Calu3 (cell line): ENCODE measurements around the gene TIMM29. TPM values are rescaled to one million over a fixed set of nuclear protein-coding genes. Genes with fewer than 3 reads are reported as not detected.
A peak's percentile ranks its signal among the peaks of the same experiment; 100 is the strongest.

Experiments used
- Bru-seq: library from RNA; stranded (reverse); fragments of 400-500 nt; gene quantifications from one replicate; lab custom pipeline; 2021; lab: Mats Ljungman, UMichigan
- BruChase-seq, 2 experiments: library from RNA; stranded (reverse); fragments of 400-500 nt; gene quantifications; one replicate each; lab custom pipeline; 2021; lab: Mats Ljungman, UMichigan
- BruUV-seq: library from RNA; stranded (reverse); fragments of 400-500 nt; replicated peaks from 2 replicates; lab custom pipeline; 2021; lab: Mats Ljungman, UMichigan
- CTCF ChIA-PET: fragments of 300-600 bp; sonication (Branson Sonifier 250); formaldehyde crosslinking; loops from one replicate; lab custom pipeline; 2022; ENCODE audit warnings: antibody characterized with exemption; lab: Charles Lee
- DNase-seq: peaks from one replicate; pipeline ENCODE4 v3.0.0; 2022
- H3K27ac Mint-ChIP-seq: one replicate; pipeline ENCODE4 v1.8.0; 2022; ENCODE audit warnings: mixed read lengths; ENCODE audit not compliant: unreplicated experiment
- H3K27me3 Mint-ChIP-seq: one replicate; pipeline ENCODE4 v1.8.0; 2022; ENCODE audit warnings: mixed read lengths; ENCODE audit not compliant: unreplicated experiment
- H3K36me3 Mint-ChIP-seq: one replicate; pipeline ENCODE4 v1.8.0; 2022; ENCODE audit warnings: mild to moderate bottlenecking, moderate library complexity, mixed read lengths; ENCODE audit not compliant: insufficient read depth, unreplicated experiment
- H3K4me1 Mint-ChIP-seq: one replicate; pipeline ENCODE4 v1.8.0; 2022; ENCODE audit warnings: mild to moderate bottlenecking, low read depth, mixed read lengths; ENCODE audit not compliant: unreplicated experiment
- H3K4me3 Mint-ChIP-seq: one replicate; pipeline ENCODE4 v1.8.0; 2022; ENCODE audit warnings: mild to moderate bottlenecking, low read depth, moderate library complexity, mixed read lengths; ENCODE audit not compliant: unreplicated experiment
- H3K9me3 Mint-ChIP-seq: one replicate; pipeline ENCODE4 v1.8.0; 2022; ENCODE audit warnings: low read depth, mixed read lengths; ENCODE audit not compliant: unreplicated experiment
- intact Hi-C: fragments of 100-400 bp; cut with micrococcal nuclease; formaldehyde crosslinking; loops from one replicate; pipeline ENCODE4 v1.10.0; 2022; ENCODE audit not compliant: unreplicated experiment
- long read RNA-seq: library from polyadenylated mRNA; stranded (forward); transcript quantifications from one replicate; pipeline ENCODE4 v2.0.0, GENCODE V29; 2022
- total RNA-seq: library from RNA; stranded (reverse); gene quantifications from 2 replicates; pipeline ENCODE4 v1.2.3, GENCODE V29; 2022
- TF ChIP-seq, protein P1 (sequence below): fragments of 200-600 bp; IDR thresholded peaks from one replicate; pipeline ENCODE4 v1.8.0; 2022; ENCODE audit warnings: antibody characterized with exemption; ENCODE audit not compliant: unreplicated experiment

TIMM29 gene
- total RNA-seq (15.3 and 17.8 TPM in 2 replicates), Bru-seq, nascent RNA (percentile 55 among the genes with signal in this experiment), BruChase-seq, experiment 1, labeled RNA remaining after a 6-hour chase (percentile 66 among the genes with signal in this experiment), BruChase-seq, experiment 2, labeled RNA remaining after a 2-hour chase (percentile 81 among the genes with signal in this experiment)
- long read RNA-seq, transcript TIMM29-201 (2 exons, 1,425 nt) = major isoform, 22 of 25 reads
- long read RNA-seq, partial matches to known transcripts = 1 of 25 reads
- long read RNA-seq, other reads (novel, unspliced or antisense) = 2 of 25 reads

- CTCF ChIA-PET = no interaction called here
- H3K4me3 Mint-ChIP-seq = peak within 1 kb of the TSS; percentile 89
- H3K27me3 Mint-ChIP-seq = no peaks in the 10 kb centered on the region
- TF ChIP-seq, protein P1, sequence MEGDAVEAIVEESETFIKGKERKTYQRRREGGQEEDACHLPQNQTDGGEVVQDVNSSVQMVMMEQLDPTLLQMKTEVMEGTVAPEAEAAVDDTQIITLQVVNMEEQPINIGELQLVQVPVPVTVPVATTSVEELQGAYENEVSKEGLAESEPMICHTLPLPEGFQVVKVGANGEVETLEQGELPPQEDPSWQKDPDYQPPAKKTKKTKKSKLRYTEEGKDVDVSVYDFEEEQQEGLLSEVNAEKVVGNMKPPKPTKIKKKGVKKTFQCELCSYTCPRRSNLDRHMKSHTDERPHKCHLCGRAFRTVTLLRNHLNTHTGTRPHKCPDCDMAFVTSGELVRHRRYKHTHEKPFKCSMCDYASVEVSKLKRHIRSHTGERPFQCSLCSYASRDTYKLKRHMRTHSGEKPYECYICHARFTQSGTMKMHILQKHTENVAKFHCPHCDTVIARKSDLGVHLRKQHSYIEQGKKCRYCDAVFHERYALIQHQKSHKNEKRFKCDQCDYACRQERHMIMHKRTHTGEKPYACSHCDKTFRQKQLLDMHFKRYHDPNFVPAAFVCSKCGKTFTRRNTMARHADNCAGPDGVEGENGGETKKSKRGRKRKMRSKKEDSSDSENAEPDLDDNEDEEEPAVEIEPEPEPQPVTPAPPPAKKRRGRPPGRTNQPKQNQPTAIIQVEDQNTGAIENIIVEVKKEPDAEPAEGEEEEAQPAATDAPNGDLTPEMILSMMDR = no peak
- peak within 1 kb of the TSS; percentile 79 for H3K27ac Mint-ChIP-seq
- intact Hi-C loops = no loop called here
- BruUV-seq = no TSS peak
- peak; percentile 93 for DNase-seq
- H3K4me1 Mint-ChIP-seq = no peaks in the 10 kb centered on the region
- no peaks in the 10 kb centered on the region for H3K9me3 Mint-ChIP-seq
- peaks cover 41% of the 10 kb centered on the region for H3K36me3 Mint-ChIP-seq
Measured at GRCh38 chr19:10928563-10929401, at the start of gene TIMM29, which contains the start of gene YIPF2. Gene TIMM29 (plus strand): TSS chr19:10928811. CDS start chr19:10928823, 12 bp downstream. Gene YIPF2 (minus strand): TSS chr19:10928639. CDS start chr19:10928410, 229 bp downstream.

- CTCF ChIA-PET = no interaction called here
- no peak for DNase-seq
- peaks cover 11% of the 10 kb centered on the region for H3K4me1 Mint-ChIP-seq
- H3K9me3 Mint-ChIP-seq = no peaks in the 10 kb centered on the region
- H3K27ac Mint-ChIP-seq = no peak overlapping the region
- no peaks in the 10 kb centered on the region for H3K27me3 Mint-ChIP-seq
- peaks cover 11% of the 10 kb centered on the region for H3K36me3 Mint-ChIP-seq
- TF ChIP-seq, protein P1 = no peak
- BruUV-seq = no TSS peak
- no peak overlapping the region for H3K4me3 Mint-ChIP-seq
- intact Hi-C loops = no loop called here
Measured at GRCh38 chr19:10881403-10882107, 47.1 kb upstream of the TIMM29 start.

- Mint-ChIP-seq H3K9me3 (no peaks in the 10 kb centered on the region), H3K4me1 (peaks cover 11% of the 10 kb centered on the region), H3K4me3 (no peak overlapping the region), H3K27me3 (no peaks in the 10 kb centered on the region), H3K27ac (no peak overlapping the region), H3K36me3 (peaks cover 11% of the 10 kb centered on the region)
- TF ChIP-seq, protein P1 = no peak
- intact Hi-C loops = no loop called here
- no peak for DNase-seq
- CTCF ChIA-PET = no interaction called here
- BruUV-seq = no TSS peak
Measured at GRCh38 chr19:10882108-10882457, 46.5 kb upstream of the TIMM29 start.

GRCh38 chr19:10884274-10884673 is 44.3 kb upstream of the TIMM29 start:
- no peak overlapping the region for H3K4me3 Mint-ChIP-seq
- intact Hi-C loops = no loop called here
- DNase-seq = no peak
- TF ChIP-seq, protein P1 = no peak
- H3K27ac Mint-ChIP-seq = no peak overlapping the region
- H3K36me3 Mint-ChIP-seq = peaks cover 2% of the 10 kb centered on the region
- no TSS peak for BruUV-seq
- CTCF ChIA-PET = no interaction called here
- H3K9me3 Mint-ChIP-seq = no peaks in the 10 kb centered on the region
- no peaks in the 10 kb centered on the region for H3K27me3 Mint-ChIP-seq
- peaks cover 3% of the 10 kb centered on the region for H3K4me1 Mint-ChIP-seq
